ENCODE measurements around the gene RASA2. TPM values are rescaled to one million over a fixed set of nuclear protein-coding genes. Genes with fewer than 3 reads are reported as not detected.

RASA2 gene
- total and polyA plus RNA-seq, 2 of the 8 experiments (the other 6 are each of a cell fraction or from before 2014, with no cell fraction given), result 3.5 to 15.9 TPM

- TF ChIP-seq RBBP5 (IDR thresholded peaks at IDR 0.05; ENCODE audit: borderline replicate concordance, low read depth, low read length) (no peak), SP4 (IDR thresholded peaks at IDR 0.05; ENCODE audit: low read length) (no peak), KDM1A (IDR thresholded peaks at IDR 0.05; ENCODE audit: borderline replicate concordance, low read length) (no peak), POLR2A (IDR thresholded peaks at IDR 0.05; ENCODE audit: control extremely low read depth in 1 of 2, low read depth in 2 of 2, low read length in 2 of 2) (no peak), JUN (IDR thresholded peaks at IDR 0.05; ENCODE audit: low read depth, low read length) (no peak)
Measured at GRCh38 chr3:141459008-141459407, 27.8 kb upstream of the RASA2 start (continued).

Measured in H1 (cell line).